Activated T-helper 9 cell treated with anti-CD3 and anti-CD28 coated beads, Interleukin-2, amount 50 U/mL, for 16 hours (primary cell): ENCODE data around the gene FES.
"Not testable (repeated sequence)": the region's sequence is repeated elsewhere in the genome, so short reads cannot be mapped to it uniquely, and the experiment has no call there.

Experiments used
- DNase-seq: peaks from one replicate; pipeline ENCODE4 v3.0.0-alpha.2; 2020; ENCODE audit warnings: low read depth

The FES gene

DNA sequence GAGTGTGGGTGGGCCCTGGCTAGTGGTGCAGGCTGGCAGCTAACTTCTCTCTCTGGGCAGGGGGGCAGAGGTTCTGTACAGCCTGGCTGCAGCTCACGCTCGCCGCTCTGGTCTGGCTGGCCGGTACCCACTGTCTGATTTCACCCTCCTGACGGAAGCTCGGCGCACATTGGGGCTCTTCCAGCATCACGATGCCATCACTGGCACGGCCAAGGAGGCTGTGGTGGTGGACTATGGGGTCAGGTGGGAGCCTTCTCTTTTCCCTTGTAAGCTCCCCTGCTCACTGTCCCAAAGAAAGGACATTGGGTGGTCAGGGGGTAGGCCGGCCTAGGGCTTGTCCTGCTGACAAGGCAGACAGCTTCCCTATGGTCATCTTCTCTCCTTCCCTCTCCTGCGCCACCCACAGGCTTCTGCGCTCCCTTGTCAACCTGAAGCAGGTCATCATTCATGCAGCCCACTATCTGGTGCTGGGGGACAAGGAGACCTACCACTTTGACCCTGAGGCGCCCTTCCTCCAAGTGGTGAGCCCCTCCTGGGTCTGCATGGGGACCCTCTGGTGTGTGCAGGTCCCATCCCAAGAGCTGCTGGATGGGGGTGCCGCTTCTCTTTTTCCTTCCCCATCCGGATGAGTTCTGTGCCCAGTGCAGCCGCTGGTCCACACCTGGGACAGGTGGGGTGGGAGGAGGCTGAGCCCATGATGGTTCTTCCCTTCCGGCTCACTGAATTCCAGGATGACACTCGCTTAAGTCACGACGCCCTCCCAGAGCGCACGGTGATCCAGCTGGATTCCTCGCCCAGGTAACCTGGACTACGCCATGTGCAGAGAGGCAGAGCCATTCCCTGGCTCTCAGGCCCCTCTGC lies 26.4 kb downstream of the FES start:
- DNase-seq, result no peak

DNA sequence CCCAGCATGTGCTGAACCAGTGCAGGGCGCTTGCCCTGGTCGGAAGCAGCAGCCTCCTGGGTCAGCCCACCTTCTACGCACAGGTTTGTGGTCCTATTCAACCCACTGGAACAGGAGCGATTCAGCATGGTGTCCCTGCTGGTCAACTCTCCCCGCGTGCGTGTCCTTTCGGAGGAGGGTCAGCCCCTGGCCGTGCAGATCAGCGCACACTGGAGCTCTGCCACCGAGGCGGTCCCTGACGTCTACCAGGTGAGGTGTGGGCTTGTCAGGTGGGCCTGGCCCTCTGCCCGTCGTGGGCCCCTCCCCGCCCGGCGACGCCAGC lies 27.0 kb downstream of the FES start:
- no peak for DNase-seq

DNA sequence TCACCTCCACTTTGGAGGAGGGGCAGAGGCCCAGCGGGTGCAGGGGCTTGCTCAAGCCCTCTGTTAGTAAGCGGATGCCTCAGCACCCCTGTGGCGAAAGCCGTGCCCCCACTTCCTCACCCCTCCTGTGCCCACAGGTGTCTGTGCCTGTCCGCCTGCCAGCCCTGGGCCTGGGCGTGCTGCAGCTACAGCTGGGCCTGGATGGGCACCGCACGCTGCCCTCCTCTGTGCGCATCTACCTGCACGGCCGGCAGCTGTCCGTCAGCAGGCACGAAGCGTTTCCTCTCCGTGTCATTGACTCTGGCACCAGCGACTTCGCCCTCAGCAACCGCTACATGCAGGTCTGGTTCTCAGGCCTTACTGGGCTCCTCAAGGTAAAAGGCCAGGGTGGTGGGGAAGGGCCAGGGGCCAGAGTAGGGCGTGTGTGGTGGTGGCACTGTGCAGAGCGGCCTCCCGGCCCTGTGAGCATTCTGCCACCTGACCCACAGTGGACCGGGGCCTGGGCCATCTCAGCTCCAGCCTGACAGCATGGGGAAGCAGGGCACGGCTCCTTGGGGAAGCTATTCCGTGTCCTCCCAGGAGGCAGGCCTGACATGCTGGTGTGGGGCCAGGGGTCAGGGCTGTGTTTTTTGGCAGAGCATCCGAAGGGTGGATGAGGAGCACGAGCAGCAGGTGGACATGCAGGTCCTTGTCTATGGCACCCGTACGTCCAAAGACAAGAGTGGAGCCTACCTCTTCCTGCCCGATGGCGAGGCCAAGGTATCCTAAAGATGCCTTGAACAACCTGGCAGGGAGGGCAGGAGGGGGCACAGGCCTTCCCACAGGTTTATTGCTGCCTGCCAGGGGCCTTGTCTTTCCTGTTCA lies 27.8 kb downstream of the FES start:
- DNase-seq, result no peak

DNA sequence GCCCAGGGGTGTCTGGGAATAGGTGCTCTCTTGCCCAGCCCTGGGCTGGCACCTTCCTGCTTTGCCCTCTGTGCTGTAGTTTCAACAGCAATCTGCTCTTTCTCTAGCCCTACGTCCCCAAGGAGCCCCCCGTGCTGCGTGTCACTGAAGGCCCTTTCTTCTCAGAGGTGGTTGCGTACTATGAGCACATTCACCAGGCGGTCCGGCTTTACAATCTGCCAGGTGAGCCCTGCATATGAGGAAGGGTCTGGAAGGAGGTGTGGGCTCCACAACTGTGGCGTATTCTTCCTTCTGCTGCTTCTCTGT lies 28.4 kb downstream of the FES start:
- DNase-seq, result no peak

DNA sequence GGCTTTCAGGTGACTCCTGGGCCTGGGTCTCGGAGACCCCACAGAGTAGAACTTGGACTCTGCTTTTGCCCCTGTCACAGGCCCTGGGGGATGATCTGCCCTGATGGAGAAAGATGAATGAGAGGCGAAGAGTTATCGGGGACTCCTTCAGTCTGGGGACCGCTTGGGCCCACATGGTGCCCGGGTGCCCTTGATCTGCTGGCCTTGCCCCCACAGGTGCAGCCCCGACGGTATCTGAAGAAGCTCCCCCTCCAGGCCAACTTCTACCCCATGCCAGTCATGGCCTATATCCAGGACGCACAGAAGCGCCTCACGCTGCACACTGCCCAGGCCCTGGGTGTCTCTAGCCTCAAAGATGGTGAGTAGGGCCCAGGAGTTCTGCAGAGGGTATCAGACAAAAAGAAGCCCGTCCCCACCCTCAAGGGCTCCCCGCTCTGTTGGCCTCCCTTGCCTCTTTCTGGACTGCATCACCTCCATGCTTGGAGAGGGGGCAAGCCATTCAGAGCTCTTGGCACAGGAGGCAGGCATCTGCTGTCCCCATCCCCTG lies 29.2 kb downstream of the FES start:
- DNase-seq, result no peak

DNA sequence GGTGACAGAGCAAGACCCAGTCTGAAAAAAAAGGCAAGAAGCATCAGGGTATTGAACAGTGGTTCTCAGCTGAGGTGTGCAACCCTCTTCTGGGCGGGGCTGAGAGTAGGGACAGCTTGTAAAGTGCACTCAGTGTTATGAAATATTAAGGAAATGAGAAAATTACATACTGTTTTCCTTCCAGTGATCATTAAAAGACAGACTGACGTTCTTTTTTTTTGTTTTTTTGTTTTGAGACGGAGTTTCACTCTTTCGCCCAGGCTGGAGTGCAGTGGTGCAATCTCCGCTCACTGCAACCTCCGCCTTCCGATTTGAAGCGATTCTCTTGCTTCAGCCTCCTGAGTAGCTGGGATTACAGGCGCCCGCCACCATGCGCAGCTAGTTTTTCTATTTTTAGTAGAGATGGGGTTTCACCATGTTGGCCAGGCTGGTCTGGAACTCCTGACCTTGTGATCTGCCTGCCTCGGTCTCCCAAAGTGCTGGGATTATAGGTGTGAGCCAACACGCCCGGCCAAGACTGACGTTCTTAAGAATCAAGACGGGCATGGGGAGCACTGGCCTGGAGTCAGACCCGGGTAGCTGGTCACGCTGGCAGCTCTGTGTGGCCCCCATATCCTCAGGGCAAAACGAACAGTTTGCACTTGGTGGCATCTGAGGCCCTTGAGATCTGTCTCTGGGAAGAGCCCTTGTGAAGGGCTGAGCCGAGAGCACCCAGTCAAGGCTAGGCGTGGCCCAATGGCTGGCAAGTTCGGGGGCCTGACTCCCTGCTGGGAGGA lies 30.2 kb downstream of the FES start:
- no peak for DNase-seq

DNA sequence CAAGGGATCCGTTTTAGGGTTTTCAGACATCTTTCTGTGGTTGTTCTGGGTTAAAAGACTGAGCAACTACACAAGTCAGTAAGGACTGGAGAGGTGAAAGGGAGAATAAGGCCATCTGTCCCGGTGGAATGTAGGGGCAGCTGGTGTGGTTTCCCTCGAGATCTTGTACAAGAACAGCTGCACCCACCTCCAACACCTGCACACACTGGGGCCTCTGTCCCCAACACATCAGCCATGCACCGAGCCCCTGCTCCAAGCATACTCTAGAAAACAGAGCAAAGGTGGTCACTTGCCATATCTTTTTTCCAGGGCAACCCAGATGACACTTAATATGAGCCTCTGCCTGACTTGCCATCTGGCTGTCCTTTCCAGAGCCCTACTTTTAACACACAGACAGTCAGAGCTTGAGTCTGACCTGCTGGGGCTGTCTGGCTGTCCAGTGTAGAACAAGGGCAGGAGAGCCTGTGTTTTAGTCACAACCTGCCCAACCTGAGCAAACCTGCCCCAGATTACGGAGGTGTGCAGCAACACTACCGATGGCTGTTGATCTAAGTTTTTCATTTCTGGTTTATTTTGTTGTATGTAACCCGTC lies 31.0 kb downstream of the FES start:
- no peak for DNase-seq

DNA sequence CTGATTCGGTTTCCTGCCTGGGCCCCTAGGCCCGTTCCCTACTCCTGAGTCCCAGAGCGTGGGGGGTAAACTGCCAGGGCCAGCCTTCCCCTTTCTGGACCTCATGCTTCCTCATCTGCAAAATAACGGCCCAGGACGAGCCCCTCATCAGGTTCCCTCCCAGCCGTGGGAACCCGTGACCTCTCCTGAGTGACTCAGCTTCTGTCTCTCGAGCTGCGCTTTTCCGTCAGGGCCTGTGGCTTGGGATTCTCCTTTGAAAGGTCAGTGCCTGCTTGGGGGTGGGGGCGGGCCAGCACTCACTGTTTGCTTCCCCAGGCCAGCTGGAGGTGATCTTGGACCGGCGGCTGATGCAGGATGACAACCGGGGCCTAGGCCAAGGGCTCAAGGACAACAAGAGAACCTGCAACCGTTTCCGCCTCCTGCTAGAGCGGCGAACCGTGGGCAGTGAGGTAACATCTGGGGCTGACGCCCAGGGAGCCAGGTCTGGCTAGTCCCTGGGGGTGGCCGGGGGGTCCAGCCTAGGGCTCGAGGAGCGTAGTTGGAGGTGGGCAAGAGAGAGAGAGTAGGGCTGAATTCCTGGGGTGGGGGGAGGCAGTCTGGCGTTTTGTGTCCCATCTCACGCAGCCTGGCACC lies 31.6 kb downstream of the FES start:
- DNase-seq, result no peak

DNA sequence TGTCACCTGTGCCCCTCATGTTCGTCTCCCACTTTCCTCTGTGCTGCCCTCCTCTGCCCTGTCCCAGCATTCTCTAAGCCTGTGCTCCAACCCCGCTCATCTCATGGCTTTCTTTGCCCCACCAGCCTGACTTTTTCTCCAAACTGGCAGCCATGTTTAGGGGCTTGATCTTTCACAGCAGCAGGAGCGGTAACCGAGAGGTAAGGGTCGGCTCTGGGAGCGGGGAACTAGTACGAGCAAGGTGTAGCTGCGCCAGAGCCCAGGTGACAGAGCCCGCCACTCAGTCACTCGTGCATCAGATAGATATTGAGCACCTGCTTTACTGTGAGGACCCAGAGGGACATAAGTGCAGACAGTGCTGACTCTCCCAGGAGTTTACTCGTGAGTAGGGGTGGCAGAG lies 32.2 kb downstream of the FES start:
- DNase-seq, result no peak

DNA sequence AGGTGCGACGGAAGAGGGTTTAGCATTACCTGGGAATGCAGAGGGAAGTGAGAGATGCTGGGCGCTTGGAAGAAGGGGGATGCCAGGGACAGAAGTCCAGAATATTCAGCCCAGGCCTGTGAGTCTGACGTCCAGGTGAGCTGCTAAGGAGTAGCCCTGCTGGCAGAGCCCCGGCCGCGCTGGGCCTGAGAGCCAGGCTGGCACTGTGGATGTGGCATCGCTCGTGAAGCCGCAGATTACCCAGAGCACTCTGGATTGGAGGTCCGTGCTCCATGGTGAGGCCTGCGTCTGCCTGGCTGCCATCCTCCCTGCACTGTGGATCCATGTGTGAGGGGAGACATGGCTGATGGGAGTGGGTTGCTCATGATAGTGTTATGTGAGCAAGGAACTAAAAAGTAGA lies 33.3 kb downstream of the FES start:
- no peak for DNase-seq

DNA sequence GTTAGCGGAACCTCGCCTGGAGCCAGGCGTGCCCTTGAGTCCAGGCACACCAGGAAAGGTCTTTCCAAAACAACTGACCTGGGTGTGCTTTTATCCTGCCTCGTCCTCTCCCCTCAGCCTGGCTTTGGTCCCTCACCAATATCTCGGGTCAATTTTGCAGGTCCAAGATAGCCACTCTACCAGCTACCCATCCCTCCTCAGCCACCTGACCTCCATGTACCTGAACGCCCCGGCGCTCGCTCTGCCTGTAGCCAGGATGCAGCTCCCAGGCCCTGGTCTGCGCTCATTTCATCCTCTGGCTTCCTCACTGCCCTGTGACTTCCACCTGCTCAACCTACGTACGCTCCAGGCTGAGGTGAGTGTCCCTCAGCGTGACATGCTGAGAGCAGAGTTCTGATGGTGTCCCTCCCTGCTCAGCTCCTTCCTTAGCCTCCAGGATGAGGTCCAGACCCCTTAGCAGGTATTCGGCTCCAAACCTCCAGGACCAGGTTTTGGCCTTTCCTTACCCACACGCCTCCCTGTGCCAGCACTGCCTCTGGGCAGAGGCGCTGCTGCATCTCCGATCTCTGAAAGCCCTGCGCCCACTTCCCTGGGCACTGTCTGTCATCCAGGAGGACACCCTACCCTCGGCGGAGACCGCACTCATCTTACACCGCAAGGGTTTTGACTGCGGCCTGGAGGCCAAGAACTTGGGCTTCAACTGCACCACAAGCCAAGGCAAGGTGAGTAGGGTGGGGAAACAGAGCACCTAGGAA lies 33.9 kb downstream of the FES start:
- DNase-seq, result no peak

DNA sequence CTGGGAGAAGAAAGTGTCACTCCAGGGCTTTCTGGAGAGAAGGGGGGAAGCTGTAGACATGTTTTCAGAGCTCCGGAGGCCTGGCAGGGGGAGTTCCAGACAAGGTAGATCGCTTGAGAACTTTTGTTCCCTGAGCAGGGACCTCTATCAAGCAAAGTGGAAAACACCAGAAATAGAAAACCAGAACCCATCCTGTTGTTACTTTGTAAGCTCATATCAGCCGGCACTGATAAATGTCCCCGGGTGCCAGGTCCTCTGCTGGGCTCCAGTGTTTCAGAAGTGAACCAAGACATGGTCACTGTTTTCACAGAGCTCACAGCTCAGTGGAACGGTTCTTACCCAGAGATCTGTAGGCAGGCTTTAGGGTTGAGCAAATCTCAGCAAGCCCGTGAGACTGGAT lies 34.5 kb downstream of the FES start:
- DNase-seq, result no peak

DNA sequence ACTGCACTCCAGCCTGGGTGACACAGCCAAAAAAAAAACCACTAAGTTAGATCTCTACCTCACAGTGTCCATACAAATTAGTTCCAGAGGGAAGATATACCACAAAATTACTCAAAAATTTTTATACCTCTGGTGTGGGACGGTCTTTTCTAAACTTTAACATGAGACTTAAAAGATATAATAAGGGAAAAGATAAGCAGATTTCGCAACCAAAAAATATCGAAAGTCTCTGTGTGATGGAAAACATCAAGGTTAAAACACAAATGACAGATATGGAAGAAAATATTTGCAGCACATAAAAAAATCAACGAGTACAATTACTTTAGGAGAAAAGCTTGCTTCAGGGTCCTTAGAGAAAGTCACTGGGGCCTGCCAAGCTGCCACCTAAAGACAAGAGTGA lies 37.6 kb downstream of the FES start:
- DNase-seq, result no peak

DNA sequence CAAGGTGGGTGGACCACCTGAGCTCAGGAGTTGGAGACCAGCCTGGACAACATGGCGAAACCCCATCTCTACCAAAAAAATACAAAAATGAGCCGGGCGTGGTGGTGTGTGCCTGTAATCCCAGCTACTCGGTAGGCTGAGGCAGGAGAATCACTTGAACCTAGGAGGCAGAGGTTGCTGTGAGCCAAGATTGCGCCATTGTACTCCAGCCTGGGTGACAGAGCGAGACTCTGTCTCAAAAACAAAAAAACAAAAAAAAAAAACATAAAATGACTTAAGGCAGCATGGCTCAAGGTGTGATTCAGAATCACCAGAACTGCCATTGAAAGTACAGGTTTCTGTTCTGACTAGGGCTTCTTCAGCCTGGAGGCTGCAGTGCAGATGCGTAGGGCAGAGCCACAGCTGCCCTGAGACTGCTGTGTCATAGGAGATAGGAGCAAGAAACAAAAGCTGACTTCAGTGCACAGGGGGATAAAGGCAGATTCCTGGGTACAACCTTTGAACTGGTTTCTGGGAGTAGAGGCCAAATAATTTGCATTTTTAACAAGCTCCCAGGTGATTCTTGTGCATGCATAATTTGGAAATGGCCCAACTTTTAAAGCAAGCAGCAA lies 38.5 kb downstream of the FES start:
- not testable (repeated sequence) for DNase-seq

DNA sequence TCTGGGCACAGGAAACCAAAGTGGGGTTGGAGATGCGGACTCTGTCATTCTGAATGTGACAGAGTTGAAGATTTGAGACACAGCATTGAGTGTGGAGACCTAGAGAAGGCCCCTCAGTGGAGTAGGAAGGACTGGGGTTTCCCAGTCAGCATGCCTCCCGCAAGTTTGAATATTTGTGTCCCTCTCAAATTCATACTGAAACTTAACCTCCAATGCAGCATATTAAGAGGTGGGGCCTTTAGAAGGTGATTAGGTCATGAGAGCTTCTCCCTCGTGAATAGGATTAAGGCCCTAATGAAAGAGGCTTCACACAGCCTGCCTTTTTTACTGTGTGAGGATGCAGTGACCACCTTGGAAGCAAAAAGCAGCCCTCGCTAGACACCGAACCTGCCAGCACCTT lies 40.1 kb downstream of the FES start:
- DNase-seq, result no peak

DNA sequence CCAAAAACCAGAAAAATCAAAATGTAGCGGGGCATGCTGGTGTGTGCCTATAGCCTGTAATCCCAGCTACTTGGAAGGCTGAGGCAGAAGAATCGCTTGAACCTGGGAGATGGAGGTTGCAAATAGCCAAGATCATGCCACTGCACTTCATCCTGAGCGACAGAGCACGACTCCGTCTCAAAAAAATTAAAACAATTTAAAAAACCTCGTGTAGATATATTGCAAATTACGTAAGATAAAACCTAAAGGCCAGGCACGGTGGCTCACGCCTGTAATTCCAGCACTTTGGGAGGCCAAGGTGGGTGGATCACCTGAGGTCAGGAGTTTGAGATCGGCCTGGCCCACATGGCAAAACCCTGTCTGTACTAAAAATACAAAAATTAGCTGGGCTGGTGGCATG lies 42.5 kb downstream of the FES start:
- DNase-seq, result not testable (repeated sequence)

DNA sequence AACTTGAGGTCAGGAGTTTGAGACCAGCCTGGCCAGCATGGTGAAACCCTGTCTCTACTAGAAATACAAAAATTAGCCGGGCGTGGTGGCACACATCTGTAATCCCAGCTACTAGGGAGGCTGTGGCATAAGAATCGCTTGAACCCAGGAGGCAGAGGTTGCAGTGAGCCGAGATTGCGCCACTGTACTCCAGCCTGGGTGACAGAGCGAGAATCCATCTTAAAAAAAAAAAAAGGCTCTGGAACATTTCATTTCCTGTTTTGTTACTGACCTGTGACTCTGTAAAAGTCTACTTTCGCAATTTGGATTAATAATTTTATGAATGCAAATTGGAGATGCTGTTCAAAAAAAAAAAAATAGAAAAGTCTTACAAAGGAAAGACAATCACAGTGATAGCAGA lies 43.8 kb downstream of the FES start:
- not testable (repeated sequence) for DNase-seq

DNA sequence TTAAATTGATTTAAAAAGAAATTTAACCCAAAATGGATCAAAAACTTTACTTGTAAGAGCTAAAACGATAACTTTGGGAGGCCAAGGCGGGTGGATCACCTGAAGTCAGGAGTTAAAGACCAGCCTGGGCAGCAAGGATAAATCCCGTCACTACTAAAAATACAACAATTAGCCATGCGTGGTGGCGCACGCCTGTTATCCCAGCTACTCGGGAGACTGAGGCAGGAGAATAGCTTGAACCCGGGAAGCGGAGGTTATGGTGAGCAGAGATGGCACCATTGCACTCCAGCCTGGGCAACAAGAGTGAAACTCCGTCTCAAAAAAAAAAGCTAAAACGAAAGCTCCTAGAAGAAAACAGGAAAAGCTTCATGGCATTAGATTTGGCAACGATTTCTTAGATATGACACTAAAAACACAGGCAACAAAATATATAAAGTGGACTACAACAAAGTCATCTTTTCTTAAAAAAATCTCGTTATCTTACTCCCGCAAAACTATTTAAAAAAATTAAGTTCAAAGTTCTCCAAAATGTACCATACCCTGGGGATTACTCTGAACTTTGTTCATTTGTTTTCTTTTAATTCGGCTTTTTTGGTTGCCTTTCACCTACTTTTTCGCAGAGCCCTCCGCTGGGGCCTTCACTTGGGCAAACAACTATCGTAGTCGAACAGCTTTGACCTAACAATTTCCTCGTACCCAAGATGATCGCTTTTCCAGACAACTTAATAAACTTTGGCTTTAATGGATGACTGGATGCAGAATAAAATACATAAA lies 45.1 kb downstream of the FES start:
- DNase-seq, result no peak

DNA sequence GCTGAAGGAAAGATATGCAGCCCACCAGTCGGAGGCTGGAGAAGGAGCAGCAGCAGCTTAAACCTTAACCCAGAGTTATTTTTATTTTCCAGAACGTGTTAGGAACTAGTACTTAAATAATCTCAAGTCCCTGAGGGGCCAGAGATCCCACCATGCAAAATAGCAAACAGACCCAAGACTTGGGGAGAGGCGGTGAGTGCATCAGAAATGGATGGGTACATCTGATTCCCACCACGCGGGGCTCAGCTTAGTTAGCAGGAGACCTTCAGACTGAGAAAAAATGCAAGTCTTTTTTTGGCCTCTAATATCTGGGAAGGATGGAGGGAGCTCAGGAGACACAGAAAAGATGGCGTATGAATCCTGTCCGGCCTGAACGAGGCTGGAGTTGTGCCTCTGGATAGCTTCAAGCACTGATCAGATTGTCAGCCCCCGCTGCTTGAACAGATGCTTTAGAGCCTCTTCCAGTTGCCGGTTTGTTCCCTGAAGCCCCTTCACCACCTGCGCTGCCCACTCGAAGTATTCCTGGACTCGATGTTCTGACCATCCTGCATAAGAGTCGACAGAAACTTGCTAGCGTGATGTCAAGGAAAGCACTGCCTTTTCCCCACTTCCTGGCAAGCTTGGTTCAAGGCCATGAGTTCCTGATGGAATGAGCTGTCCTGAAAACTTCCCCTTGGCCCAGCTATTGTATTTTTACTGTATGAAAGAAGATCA lies 46.7 kb downstream of the FES start:
- no peak for DNase-seq
